Sigmoid colon (tissue), 7 donors: ENCODE results near the gene UBC. TPM values are rescaled to one million over a fixed set of nuclear protein-coding genes. Genes with fewer than 3 reads are reported as not detected.

Experiments used
- DNase-seq: peaks from one replicate; pipeline ENCODE4 v3.0.0-alpha.2; 2019
- H3K27ac ChIP-seq, 4 donors: fragments of 200-600 bp; sonication (generic); one replicate each; pipeline ENCODE4 v1.5.1; 2016 to 2019; ENCODE audit warnings: mild to moderate bottlenecking in 1 of 4
- H3K27me3 ChIP-seq, 3 donors: fragments of 200-600 bp; sonication (generic); one replicate each; pipeline ENCODE4 v1.5.1; 2019; ENCODE audit warnings: mild to moderate bottlenecking in 1 of 3
- H3K36me3 ChIP-seq, 4 donors: fragments of 200-600 bp; sonication (generic); one replicate each; pipeline ENCODE4 v1.5.1; 2016 to 2019
- H3K4me1 ChIP-seq, 4 donors: fragments of 200-600 bp; sonication (generic); one replicate each; pipeline ENCODE4 v1.5.1; 2017 to 2019
- H3K4me3 ChIP-seq, 4 donors: fragments of 200-600 bp; sonication (generic); one replicate each; pipeline ENCODE4 v1.5.1; 2017 to 2019; ENCODE audit warnings: mild to moderate bottlenecking in 2 of 4, moderate library complexity in 1 of 4
- H3K9me3 ChIP-seq, 4 donors: fragments of 200-600 bp in 3 of 4; sonication (generic) in 3 of 4; one replicate each; pipeline versions ENCODE4 v1.5.1 to v1.6.1; 2013 to 2019
- CTCF ChIP-seq, 4 experiments: fragments of 450-650 bp in 3 of 4; fragments of 200-600 bp in 1 of 4; IDR thresholded peaks; one replicate each; pipeline ENCODE4 v1.5.1; 2016 to 2019; ENCODE audit warnings: antibody characterized with exemption in 4 of 4, mild to moderate bottlenecking in 3 of 4, moderate library complexity in 2 of 4
- EP300 ChIP-seq, 4 donors: sonication (generic); formaldehyde crosslinking; IDR thresholded peaks; one replicate each; pipeline ENCODE4 v1.6.1; 2017; ENCODE audit warnings: antibody characterized with exemption in 4 of 4
- POLR2A ChIP-seq, 2 donors: fragments of 450-650 bp; IDR thresholded peaks; one replicate each; pipeline ENCODE4 v1.6.1; 2016; ENCODE audit warnings: antibody characterized with exemption in 2 of 2, mild to moderate bottlenecking in 2 of 2, moderate library complexity in 2 of 2
- POLR2AphosphoS5 ChIP-seq, 4 donors: sonication (generic); formaldehyde crosslinking; IDR thresholded peaks; one replicate each; pipeline ENCODE4 v1.6.1; 2017; ENCODE audit warnings: antibody characterized with exemption in 4 of 4
- WGBS, 2 donors: extraction: QIAGEN DNeasy Blood & Tissue Kit; methylation state at CpG; one replicate each; pipeline ENCODE4 v1.1.7; 2013; 5-methylcytosine and 5-hydroxymethylcytosine counted together
- intact Hi-C: fragments of 100-400 bp; cut with DNase I; formaldehyde crosslinking; loops from one replicate; pipeline ENCODE4 v1.15.1; 2023
- polyA plus RNA-seq, 3 donors: library from polyadenylated mRNA; stranded (reverse); fragments of 200-250 nt; gene quantifications; one replicate each; pipeline ENCODE4 v1.2.3, GENCODE V29; 2013
- total RNA-seq, 4 donors: library from RNA; depleted of rRNA; stranded (reverse); fragments of >200 nt; gene quantifications; one replicate each; pipeline ENCODE4 v1.1.0, GENCODE V29; 2016
- donor health status: healthy with polysubstance abuse.
- donor health status: Bipolar disorder and iron deficiency.
- donor health status: healthy.

The UBC gene
- total and polyA plus RNA-seq, 7 donors: 1,056 to 1,785 (median 1,251) TPM

- peak overlapping the region; percentile 93 to 100 (median 98) for H3K27ac ChIP-seq
- H3K4me3 ChIP-seq: peak overlapping the region; percentile 17 to 95 (median 63)
- DNase-seq: peak; percentile 100
- no peaks in the 10 kb centered on the region for H3K9me3 ChIP-seq
- TF ChIP-seq CTCF (IDR thresholded peaks at IDR 0.05): no peak
- TF ChIP-seq EP300 (IDR thresholded peaks at IDR 0.05): peak; percentile 53 to 99 (median 80)
- peak; percentile 88 to 99 (median 90) for TF ChIP-seq POLR2AphosphoS5 (IDR thresholded peaks at IDR 0.05)
- TF ChIP-seq POLR2A (IDR thresholded peaks at IDR 0.05): peak; percentile 12 to 28
- 1 to 2% methylated on average over 19 of the region's 19 CpGs for WGBS, 2 donors
- peaks cover 3 to 16% (median 8%) of the 10 kb centered on the region in 4 donors for H3K36me3 ChIP-seq
- H3K27me3 ChIP-seq: no peaks in the 10 kb centered on the region
- peaks cover 5 to 61% (median 49%) of the 10 kb centered on the region in 4 donors for H3K4me1 ChIP-seq
- intact Hi-C loops: loop anchor here (10.0 kb wide), 1 partner anchor 532 kb away; no protein-coding TSS in a partner anchor
Measured at GRCh38 chr12:124917135-124917840, 2.8 kb upstream of the UBC start.

- peaks cover 5 to 56% (median 48%) of the 10 kb centered on the region in 4 donors for H3K4me1 ChIP-seq
Measured at GRCh38 chr12:124916374-124917134, 2.1 kb upstream of the UBC start.

GRCh38 chr12:124915239-124916236 lies 1.1 kb upstream of the UBC start:
- intact Hi-C loops: loop anchor here (10.0 kb wide), 1 partner anchor 531 kb away; no protein-coding TSS in a partner anchor
- Histone ChIP-seq H3K4me3 (peak overlapping the region; percentile 92 to 99 (median 96)), H3K27ac (peak overlapping the region; percentile 93 to 100 (median 98)), H3K4me1 (peaks cover 5 to 64% (median 56%) of the 10 kb centered on the region in 4 donors), H3K36me3 (peaks cover 10 to 29% (median 18%) of the 10 kb centered on the region in 4 donors), H3K27me3 (no peaks in the 10 kb centered on the region), H3K9me3 (no peaks in the 10 kb centered on the region)
- DNase-seq: peak; percentile 80
- TF ChIP-seq POLR2A (IDR thresholded peaks at IDR 0.05) (no peak), EP300 (IDR thresholded peaks at IDR 0.05) (peak in 1 of 4 donors; percentile 19)
- 5 to 19% methylated on average over 21 of the region's 21 CpGs for WGBS, 2 donors

More at GRCh38 chr12:124916374-124917134, 2.1 kb upstream of the UBC start:
- TF ChIP-seq POLR2AphosphoS5 (IDR thresholded peaks at IDR 0.05) (peak; percentile 81 to 97 (median 85)), CTCF (IDR thresholded peaks at IDR 0.05) (no peak), EP300 (IDR thresholded peaks at IDR 0.05) (peak; percentile 50 to 95 (median 62)), POLR2A (IDR thresholded peaks at IDR 0.05) (peak; percentile 12 to 58)
- intact Hi-C loops: loop anchor here (10.0 kb wide), 1 partner anchor 532 kb away; no protein-coding TSS in a partner anchor
- Histone ChIP-seq H3K4me3 (peak overlapping the region; percentile 3 to 98 (median 94)), H3K36me3 (peaks cover 3 to 19% (median 10%) of the 10 kb centered on the region in 4 donors), H3K27ac (peak overlapping the region; percentile 93 to 100 (median 98)), H3K27me3 (no peaks in the 10 kb centered on the region), H3K9me3 (no peaks in the 10 kb centered on the region)
- DNase-seq: peak; percentile 92
- WGBS, 2 donors: 3 to 24% methylated on average over 5 of the region's 5 CpGs

GRCh38 chr12:124913474-124914391 lies 717 bp downstream of the UBC start:
- H3K27ac ChIP-seq: peak overlapping the region; percentile 93 to 100 (median 98)
- H3K4me3 ChIP-seq: peak overlapping the region; percentile 92 to 99 (median 96)
- WGBS, 2 donors: 1 to 6% methylated on average over 46 of the region's 46 CpGs
- no peaks in the 10 kb centered on the region for H3K9me3 ChIP-seq
- peak; percentile 94 for DNase-seq
- TF ChIP-seq CTCF (IDR thresholded peaks at IDR 0.05) (peak in 3 of 4 experiments; percentile 52 to 72 (median 65)), EP300 (IDR thresholded peaks at IDR 0.05) (no peak), POLR2AphosphoS5 (IDR thresholded peaks at IDR 0.05) (peak in 2 of 4 donors; percentile 49 to 69)
- peaks cover 5 to 67% (median 64%) of the 10 kb centered on the region in 4 donors for H3K4me1 ChIP-seq
- H3K36me3 ChIP-seq: peaks cover 10 to 33% (median 18%) of the 10 kb centered on the region in 4 donors
- intact Hi-C loops: loop anchor here (1.0 to 10.0 kb wide), 2 partner anchors 26 to 529 kb away; no protein-coding TSS in a partner anchor
- H3K27me3 ChIP-seq: no peaks in the 10 kb centered on the region
